SU-DHL-6 (cell line): ENCODE data around the gene PGBD5.

ENCODE experiments used
- H2AFZ ChIP-seq: fragments of 200-600 bp; sonication (generic); 2 replicates; pipeline ENCODE4 v1.6.1; 2014; ENCODE audit warnings: low read depth, mild to moderate bottlenecking, moderate library complexity, mixed read lengths, antibody characterized with exemption, low read length; ENCODE audit not compliant: severe bottlenecking
- H3F3A ChIP-seq: fragments of 200-600 bp; shearing (Covaris generic); 2 replicates; pipeline ENCODE4 v1.6.0; 2016; ENCODE audit warnings: antibody characterized with exemption, mild to moderate bottlenecking; ENCODE audit not compliant: insufficient read depth
- H3K27ac ChIP-seq: fragments of 200-600 bp; sonication (generic); 2 replicates; pipeline ENCODE4 v1.5.1; 2016; ENCODE audit warnings: low read depth, mild to moderate bottlenecking, low read length, moderate library complexity, mixed read lengths
- H3K27me3 ChIP-seq: fragments of 200-600 bp; sonication (generic), shearing (Covaris generic); 2 replicates; pipeline ENCODE4 v1.6.0; 2014; ENCODE audit warnings: mild to moderate bottlenecking, low read length
- H3K36me3 ChIP-seq: fragments of 200-600 bp; sonication (generic); 2 replicates; pipeline ENCODE4 v1.6.1; 2014; ENCODE audit warnings: mild to moderate bottlenecking, low read length, mixed read lengths
- H3K4me2 ChIP-seq: fragments of 300-600, 200-600 bp; shearing (Covaris generic), sonication (generic); 2 replicates; pipeline ENCODE4 v1.6.0; 2014; ENCODE audit warnings: low read length, low read depth, mild to moderate bottlenecking; ENCODE audit not compliant: poor library complexity, severe bottlenecking
- H3K4me3 ChIP-seq: fragments of 200-600 bp; sonication (generic); 2 replicates; pipeline ENCODE4 v1.5.1; 2014; ENCODE audit warnings: antibody characterized with exemption, low read length, mild to moderate bottlenecking, mixed read lengths; ENCODE audit not compliant: insufficient read depth, poor library complexity, severe bottlenecking
- H3K79me2 ChIP-seq: fragments of 200-600 bp; sonication (generic); 2 replicates; pipeline ENCODE4 v1.6.1; 2014; ENCODE audit warnings: mild to moderate bottlenecking, low read length, moderate library complexity; ENCODE audit not compliant: insufficient read depth
- H3K9ac ChIP-seq: fragments of 200-600 bp; sonication (generic); 2 replicates; pipeline ENCODE4 v1.7.0; 2014; ENCODE audit warnings: mild to moderate bottlenecking, low read length
- H3K9me2 ChIP-seq: fragments of 200-600 bp; sonication (generic); replicated peaks from 2 replicates; pipeline ENCODE4 v1.6.1; 2014; ENCODE audit warnings: low read length; ENCODE audit not compliant: insufficient read depth
- H3K9me3 ChIP-seq: fragments of 200-600 bp; sonication (generic); 2 replicates; pipeline ENCODE4 v1.6.1; 2014; ENCODE audit warnings: low read length, mixed read lengths; ENCODE audit not compliant: insufficient read depth
- H4K20me1 ChIP-seq: fragments of 200-600 bp; sonication (generic); 2 replicates; pipeline ENCODE4 v1.6.1; 2014; ENCODE audit warnings: low read depth, mild to moderate bottlenecking, antibody characterized with exemption, low read length, moderate library complexity, mixed read lengths
- EZH2phosphoT487 ChIP-seq: fragments of 200-600 bp; sonication (generic), shearing (Covaris generic); conservative IDR thresholded peaks from 2 replicates; pipeline ENCODE4 v1.6.1; 2018; ENCODE audit warnings: mild to moderate bottlenecking, antibody characterized with exemption, low read length, moderate library complexity, mixed read lengths
- TF ChIP-seq, protein P1 (sequence below): fragments of 200-600 bp; sonication (generic); IDR thresholded peaks from one replicate; pipeline ENCODE4 v1.5.1; 2017; ENCODE audit warnings: antibody characterized with exemption, mild to moderate bottlenecking, low read length, moderate library complexity; ENCODE audit not compliant: insufficient read depth, poor library complexity, severe bottlenecking

Gene PGBD5

GRCh38 chr1:230429067-230429735 is 3.1 kb upstream of the PGBD5 start:
- TF ChIP-seq, protein P1, sequence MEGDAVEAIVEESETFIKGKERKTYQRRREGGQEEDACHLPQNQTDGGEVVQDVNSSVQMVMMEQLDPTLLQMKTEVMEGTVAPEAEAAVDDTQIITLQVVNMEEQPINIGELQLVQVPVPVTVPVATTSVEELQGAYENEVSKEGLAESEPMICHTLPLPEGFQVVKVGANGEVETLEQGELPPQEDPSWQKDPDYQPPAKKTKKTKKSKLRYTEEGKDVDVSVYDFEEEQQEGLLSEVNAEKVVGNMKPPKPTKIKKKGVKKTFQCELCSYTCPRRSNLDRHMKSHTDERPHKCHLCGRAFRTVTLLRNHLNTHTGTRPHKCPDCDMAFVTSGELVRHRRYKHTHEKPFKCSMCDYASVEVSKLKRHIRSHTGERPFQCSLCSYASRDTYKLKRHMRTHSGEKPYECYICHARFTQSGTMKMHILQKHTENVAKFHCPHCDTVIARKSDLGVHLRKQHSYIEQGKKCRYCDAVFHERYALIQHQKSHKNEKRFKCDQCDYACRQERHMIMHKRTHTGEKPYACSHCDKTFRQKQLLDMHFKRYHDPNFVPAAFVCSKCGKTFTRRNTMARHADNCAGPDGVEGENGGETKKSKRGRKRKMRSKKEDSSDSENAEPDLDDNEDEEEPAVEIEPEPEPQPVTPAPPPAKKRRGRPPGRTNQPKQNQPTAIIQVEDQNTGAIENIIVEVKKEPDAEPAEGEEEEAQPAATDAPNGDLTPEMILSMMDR: no peak
- TF ChIP-seq EZH2phosphoT487: no peak
- H2AFZ ChIP-seq: no peak overlapping the region
- no peak overlapping the region for H3K4me2 ChIP-seq
- H3K27ac ChIP-seq: no peak overlapping the region
- no peaks in the 10 kb centered on the region for H3K9me2 ChIP-seq
- H3K9me3 ChIP-seq: no peaks in the 10 kb centered on the region
- H3K4me3 ChIP-seq: no peak overlapping the region
- H3K27me3 ChIP-seq: no peaks in the 10 kb centered on the region
- no peaks in the 10 kb centered on the region for H3F3A ChIP-seq
- H3K79me2 ChIP-seq: no peaks in the 10 kb centered on the region
- no peaks in the 10 kb centered on the region for H4K20me1 ChIP-seq
- H3K36me3 ChIP-seq: no peaks in the 10 kb centered on the region
- no peak overlapping the region for H3K9ac ChIP-seq

DNA sequence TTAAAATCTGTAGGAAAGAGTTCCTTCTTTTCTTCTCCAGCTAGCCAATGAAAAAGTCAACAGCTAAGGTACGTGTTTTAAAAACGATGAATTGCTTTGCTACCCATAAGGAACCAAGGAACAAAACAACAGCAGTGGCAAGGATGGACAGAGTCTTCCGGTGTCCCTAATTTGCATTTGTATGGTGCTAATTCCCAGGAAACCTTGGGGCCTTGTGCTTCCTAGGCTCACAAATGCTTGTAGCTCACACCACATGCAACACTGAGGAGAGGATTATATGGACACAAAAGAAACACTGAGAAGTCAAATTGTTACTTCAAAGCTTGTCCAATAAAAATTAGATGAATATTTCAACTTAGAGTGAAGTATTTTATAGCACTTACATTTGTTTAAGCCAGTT is 1.8 kb upstream of the PGBD5 start:
- H3K27ac ChIP-seq: no peak overlapping the region

DNA sequence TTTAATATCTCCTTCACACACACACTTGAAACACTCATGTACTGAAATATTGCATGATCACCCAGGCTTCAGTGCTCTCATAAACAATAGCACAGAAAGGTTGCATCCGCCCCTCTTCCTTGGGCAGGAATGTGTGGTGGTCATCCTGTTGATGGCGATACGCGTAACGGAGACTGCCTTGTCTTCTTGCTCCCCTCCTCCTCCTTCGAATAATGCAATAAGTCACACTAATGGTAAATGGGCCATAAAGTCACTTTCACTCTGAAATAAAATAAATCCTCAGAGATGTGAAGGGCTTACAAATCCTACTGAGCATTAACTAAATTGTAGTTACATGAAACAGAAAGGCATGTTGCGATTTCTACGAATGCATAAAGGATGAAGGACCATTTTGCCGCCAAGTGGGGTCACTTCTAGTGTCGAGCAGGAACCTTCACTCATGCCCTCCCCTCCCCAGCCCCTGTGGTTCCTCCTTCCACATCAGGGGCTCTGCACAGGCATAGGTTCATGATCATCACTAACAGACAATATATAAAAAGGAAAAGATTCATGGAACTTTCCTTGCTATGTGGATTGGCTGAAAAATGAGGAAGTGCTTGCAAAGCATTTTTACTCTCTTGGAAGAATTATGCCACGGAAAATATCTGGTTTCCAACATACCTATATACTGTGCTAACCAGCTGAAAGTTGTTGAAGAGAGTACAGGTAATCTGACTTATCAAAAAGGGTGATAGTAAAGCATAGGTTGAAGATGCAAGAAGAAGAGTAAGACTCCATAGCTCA is 1.2 kb upstream of the PGBD5 start:
- Histone ChIP-seq H3K36me3 (no peaks in the 10 kb centered on the region), H3K9ac (no peak overlapping the region), H3K79me2 (no peaks in the 10 kb centered on the region), H3K9me2 (no peaks in the 10 kb centered on the region), H3K9me3 (no peaks in the 10 kb centered on the region), H3K27me3 (no peaks in the 10 kb centered on the region), H4K20me1 (no peaks in the 10 kb centered on the region), H2AFZ (no peak overlapping the region), H3K27ac (no peak overlapping the region), H3K4me2 (no peak overlapping the region), H3K4me3 (no peak overlapping the region), H3F3A (no peaks in the 10 kb centered on the region)
- TF ChIP-seq EZH2phosphoT487: no peak
- TF ChIP-seq, protein P1: no peak

More for the DNA sequence above, 1.8 kb upstream of the PGBD5 start:
- Histone ChIP-seq H3K9me3 (no peaks in the 10 kb centered on the region), H4K20me1 (no peaks in the 10 kb centered on the region), H3K9me2 (no peaks in the 10 kb centered on the region), H3K79me2 (no peaks in the 10 kb centered on the region), H3K9ac (no peak overlapping the region), H3K27me3 (no peaks in the 10 kb centered on the region), H3K4me3 (no peak overlapping the region), H3K4me2 (no peak overlapping the region), H3F3A (no peaks in the 10 kb centered on the region), H2AFZ (no peak overlapping the region), H3K36me3 (no peaks in the 10 kb centered on the region)
- no peak for TF ChIP-seq EZH2phosphoT487
- TF ChIP-seq, protein P1: no peak
